HG03439 (cell line): ENCODE measurements around the gene DNAJC4.
"Not testable (repeated sequence)": the region's sequence is repeated elsewhere in the genome, so short reads cannot be mapped to it uniquely, and the experiment has no call there.

Experiments
- ATAC-seq: cut with Tn5 transposase; IDR thresholded peaks from one replicate; pipeline ENCODE4 v1.9.1; 2021; ENCODE audit warnings: mild to moderate bottlenecking, moderate library complexity; ENCODE audit not compliant: unreplicated experiment

DNAJC4 gene

DNA sequence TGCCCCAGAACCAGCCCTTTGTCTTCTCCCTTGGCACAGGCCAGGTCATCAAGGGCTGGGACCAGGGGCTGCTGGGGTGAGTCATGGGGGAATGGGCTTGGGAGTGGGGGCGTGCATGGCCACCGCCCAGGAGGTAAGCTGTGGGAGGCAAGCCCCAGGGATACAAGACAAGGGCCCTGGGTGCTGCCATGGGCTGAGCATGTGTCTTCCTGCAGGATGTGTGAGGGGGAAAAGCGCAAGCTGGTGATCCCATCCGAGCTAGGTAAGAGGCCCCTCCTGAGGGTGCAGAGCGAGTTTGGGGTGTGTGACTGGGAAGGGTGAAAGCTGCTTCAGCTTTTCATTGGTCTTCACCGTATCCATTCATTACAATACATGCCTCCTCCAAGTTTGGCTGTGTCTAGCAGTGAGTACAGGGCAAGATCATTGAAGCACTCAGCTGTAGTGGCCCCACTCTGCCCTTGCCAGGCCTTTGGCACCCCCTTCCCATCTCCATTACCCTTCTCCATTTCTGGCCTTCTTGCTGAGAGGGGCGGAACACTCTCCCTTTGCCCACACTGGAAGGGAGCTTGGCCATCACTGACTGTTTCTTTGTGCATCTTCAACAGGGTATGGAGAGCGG is 13.0 kb downstream of the DNAJC4 start:
- ATAC-seq, result no peak

DNA sequence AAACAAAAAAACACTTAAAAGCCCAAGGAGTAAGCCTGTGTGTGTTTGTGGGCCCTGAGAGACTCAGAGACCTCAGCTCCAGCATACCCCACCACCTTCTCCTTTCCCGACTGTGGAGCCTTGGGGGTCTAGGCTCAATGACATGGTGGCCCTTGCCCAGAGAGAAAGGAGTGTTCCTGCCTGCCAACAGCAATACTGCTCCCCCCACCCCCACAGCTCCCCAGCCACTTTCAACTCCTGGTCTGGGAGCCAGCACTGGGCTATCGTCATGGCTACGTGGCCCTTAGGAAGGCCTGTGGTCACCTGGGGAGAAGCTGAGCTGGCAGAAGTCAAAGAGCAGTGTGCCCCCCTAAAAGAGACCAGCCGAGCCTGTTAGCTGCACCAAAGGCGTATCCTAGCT is 13.8 kb downstream of the DNAJC4 start:
- ATAC-seq, result no peak

DNA sequence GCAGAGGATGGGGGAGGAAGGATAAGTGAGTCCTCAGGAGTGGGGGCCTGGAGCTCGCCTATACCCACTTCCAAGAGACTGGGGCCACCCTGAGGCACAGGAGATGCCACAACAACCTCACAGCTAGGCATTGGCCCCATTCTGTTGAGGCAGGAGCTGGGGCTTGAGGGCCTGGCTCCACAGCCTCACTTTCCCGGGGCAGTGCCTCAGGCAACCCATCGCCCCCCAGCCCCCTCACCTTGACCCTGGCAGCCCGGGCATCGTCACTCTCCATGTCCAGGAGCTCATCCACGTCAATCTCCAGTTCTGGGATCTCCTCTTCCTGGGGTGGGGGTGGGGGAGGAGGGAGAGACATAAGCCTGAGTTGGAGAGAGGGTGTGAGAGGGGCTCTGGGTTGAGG is 14.6 kb downstream of the DNAJC4 start:
- no peak for ATAC-seq

DNA sequence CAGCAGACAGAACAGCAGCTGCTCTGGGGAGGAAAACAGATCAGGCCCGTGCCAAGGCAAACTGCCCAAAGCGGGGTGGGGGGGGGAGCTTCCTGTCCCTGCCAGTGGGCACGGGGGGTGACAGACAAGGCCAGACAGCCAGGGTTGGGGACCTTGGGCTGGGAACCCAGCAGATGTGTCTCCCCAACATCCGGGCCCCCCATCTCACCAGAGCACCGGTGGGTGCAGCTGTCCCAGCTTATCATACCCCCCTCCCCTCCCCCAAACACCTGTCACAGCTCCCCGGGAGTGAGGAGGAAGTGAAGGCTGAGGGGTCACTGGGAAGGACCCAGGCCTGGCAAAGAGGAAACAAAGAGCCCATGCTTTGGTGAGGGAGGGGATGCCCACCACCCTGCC is 15.1 kb downstream of the DNAJC4 start:
- no peak for ATAC-seq

DNA sequence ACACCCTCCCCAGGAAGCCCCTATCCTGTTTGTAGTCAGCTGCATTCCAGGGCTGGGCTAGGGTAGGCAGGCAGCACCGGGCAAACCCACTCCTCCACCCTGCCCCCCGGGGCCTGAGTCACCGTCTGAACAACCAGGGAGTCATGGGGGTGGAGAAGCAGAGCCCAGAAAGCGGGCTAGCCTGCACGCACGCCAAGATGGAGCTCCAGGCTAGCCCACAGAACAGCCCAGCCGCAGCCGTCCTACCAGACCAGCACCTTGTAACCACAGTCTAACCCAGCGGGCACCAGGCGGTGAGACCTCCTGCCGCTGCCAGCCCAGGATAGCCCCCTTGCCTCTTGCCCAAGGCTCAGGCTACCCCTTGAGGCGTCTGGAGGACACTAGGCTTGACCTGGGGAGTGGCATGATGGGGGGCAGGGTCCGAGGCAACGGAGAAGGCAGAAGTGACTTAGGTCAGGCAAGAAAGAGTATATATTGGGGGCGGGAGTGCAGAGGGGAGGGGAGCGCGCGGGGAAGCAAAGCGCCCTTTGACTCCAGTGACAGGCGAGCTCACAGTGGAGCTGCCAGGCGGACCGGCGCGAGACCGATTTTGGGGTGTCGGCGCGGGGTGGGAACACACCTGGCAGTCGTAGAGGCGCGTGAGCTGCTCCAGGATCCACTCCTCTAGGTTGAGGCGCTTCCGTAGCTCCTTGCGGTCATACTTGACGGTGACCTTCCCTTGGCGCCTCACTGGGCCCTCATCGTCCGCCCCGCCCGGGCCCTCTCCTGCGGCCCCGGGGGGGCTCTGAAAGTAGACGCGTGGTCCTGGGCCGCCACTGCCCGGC is 15.7 kb downstream of the DNAJC4 start:
- no peak for ATAC-seq

DNA sequence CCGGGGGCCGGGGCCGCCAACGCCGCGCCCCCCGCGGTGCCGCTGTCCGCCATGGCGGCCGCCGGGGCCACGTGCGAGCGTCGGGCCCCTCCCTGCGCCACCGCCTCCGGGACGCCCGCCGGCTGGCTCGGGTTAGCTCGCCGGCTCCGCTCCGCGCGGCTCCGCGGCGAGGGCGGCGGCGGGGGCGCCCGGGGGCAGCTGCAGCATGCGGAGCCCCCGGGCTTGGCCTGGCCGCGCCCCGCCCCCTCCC is 16.2 kb downstream of the DNAJC4 start:
- ATAC-seq, result not testable (repeated sequence)

DNA sequence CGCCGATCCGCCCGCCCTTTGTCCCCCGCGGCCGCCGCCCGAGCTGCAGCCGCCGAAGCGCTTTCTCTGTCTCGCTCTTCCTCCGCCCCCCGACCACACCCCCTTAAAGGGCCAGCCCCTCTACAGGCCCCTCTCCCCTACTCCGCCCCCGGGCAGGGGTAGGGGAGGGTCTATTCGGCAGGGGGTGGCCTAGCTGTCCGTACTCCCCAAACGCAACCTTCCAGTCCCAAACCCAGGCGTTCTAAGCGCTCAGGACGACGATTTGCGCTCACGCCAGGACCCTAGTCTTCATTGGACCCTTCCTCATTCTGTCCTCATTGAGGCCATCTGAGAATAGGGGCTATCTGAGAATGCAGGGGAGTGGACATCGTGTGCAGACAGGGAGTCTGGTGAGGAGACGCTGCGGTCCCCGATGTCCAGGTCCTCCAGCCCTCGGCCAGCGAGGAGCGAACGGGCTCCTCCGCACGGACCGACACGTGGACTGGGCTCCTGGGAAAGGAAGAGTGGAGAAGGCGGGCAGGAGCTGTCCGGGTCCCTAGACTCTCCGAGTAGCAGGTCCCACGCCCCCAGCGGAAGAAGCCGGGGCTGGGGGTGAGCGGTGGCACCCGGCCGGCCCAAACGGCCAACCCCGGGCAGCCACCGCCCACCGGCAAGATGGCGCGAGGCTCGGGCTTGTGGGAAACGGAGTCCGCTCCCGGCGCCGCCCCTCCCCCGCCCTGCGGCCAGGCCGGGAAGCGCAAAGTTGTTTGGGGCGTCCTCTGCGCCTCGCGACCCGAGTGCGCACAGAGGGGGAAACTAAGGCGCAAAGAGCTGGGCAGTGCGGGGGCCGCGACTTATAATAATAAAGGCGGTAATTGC is 16.8 kb downstream of the DNAJC4 start, which contains the start of gene PPP1R14B:
TSS of gene PPP1R14B (minus strand) at position 73 of the 858 bp plus-strand sequence. CDS start 270 bp downstream, outside the sequence.
- ATAC-seq, result no peak

DNA sequence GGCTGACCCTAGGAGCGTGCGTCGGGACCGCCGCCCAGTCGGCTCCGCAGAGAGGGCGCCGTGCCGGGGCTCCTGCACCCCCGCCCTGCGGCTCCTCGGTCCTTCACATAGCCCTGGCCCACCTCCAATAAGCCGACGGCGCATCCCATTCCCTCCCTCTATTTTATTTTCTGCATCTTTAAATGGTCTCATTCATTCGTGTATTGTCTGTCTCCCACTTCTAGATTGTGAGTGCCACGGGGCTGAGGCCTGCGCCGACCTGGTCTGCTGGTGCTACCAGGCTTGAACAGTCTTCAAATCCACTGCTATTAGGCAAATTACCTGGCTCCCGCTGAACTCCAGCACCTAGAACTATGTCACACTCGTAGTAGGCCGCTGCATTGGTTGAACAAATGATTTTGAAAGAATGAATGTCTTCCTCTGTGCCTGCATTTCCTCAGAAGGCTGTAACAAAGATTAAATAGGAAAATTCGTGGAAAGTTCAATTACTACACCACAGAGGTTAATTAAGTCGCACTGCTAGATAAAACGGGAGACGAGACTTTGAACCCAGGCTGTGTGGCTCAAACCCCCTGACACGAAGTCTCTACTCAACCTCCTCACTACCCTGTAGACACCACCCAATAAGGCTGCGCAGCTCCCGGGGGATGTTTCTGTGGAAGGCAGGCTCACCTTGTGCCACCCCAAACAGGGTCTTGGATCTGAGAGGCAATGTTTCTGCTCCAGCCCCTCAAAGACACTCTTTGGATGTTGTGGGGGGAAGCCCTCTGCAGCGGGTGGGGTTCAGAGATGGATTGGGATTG is 17.6 kb downstream of the DNAJC4 start:
- ATAC-seq, result no peak

DNA sequence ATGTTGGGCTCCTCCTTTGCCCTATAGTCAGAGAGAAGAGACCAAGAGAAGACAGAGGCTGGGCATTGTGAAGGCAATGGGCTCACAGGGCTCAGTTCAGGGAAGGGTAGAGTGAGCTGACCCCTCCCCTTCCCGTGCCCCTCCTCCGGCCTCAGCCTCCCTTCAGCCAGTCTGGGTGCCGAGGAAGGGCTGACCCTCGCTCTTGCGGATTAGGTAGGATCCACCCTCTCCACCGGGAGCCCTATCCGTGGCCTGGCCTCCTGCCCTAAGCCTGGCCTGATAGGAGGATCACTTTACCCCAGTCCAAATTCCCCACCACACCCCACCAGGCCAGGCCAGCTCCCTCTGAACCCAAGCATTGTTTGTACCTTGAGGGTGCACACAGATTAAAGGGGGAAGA is 18.2 kb downstream of the DNAJC4 start:
- ATAC-seq, result no peak

DNA sequence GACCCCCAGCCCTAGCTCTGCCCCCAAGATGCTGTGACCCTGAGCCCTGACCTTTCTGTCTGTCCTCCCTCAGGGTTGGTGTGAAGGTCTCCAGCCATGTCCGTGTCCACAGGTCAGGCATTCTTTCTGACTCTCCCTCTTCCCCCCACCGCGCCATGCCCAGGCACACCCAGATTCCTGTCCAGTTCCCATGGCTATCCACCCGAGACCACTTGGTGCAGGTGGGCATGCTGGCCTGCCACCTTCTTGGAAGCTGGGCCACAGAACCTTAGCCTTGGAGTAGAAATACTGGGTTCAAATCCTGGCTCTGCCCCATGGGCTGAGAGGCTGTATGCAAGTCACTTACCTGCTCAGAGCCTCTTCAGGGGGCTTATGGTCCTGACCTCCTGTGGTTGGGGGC is 18.7 kb downstream of the DNAJC4 start:
- ATAC-seq, result no peak

DNA sequence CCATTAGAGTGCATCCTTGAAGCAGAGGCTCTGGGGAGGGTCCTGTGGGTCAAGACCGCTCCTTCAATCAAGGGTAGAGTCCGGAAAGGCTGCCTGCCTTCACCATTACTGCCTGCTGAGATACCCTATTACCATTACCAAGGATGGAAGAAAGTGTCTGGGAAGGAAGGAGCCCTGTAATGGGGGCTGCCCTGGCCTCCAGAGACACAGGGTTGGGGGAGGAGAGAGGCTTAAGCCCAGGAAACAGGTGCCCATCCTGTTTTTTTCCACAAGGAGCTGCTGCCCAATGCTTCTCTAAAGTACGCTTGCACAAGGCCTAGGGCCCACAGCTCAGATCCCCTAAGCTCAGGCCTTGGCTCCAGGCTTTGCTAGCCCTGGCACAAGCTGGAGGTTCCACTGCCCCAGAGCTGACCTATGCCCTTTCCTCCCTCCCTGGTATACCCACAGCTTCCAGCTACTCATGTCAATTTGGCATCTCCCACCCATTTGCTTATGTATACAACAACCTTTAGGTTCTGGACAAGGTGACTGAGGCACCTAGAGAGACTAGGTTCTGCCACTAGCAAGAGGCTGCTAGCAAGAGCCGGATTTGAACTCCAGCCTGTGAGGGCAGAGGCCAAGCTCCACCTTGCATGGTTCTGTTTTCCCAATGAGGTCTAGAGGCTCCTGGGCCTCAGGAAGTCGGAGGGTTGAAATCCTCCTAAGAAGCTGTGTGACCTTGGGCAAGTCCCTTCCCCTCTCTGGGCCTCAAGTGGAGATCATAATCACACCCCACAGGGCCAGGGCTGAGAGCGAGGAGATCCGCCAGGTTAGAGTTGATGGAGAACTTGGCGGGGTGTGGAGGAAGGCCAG is 19.4 kb downstream of the DNAJC4 start:
- no peak for ATAC-seq

DNA sequence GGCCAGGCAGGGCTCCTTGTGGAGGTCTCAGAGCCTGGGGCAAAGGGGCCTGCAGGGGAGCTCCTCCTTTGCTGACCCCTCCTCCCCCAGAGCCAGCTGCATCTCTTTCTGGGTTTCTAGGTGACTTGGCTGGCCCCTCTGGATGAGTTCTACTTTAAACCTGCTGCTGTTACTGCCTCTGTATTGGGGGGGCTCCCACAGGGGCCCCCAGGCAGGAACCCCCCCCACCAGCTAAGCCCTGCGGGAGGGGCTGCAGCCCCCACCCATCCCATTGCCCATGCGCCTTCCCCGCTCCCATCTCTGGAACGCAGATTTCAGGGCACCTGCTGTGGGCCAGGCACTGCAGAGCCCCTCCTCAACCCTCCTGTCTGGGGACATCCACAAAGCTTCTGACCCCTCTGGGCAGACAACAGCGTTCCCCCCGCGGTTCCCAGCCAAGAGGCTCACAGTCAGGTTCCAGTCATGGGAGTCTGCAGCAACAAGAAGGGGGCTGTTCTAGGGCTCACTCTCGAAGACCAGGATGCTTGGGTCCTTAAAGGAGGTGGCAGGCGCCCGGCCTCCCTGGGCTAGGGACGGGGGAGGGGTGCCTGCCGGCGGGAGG is 20.2 kb downstream of the DNAJC4 start:
- no peak for ATAC-seq

DNA sequence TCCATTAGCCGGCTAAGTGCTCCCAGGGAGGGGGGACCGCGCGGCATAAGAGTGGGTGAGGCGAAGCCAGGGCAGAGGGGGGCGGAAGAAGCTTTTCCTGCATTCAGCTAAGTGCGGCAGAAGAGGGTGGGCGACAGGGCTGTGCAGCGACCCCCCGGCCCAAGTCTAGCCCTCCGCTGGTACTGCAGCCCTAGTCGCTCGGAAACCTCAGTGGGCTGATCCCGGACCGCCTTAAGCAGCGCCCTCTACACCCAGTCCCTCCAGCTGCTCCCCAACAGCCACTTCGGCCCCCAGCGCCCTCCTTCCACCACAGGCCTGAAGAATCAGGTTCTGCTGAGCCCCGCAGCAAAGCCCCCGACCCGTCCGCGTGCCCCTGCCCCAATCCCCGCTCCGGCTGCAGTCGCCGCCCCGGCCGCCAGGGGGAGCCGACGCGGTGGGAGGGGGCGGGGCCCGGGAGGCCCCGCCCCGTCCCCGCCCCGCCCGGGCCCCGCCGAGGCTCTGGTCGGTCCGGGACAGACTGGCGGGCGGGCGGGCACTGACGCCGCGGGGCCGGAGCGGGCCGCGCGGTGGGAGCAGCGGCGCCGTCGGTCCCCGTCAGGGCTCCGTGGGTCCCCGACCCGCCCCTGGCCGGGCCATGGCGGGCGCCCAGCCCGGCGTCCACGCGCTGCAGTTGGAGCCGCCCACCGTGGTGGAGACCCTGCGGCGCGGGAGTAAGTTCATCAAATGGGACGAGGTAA is 20.8 kb downstream of the DNAJC4 start, which contains the start of gene PLCB3:
TSS of gene PLCB3 (plus strand) at position 515 of the 737 bp plus-strand sequence. CDS start at position 635, 120 bp downstream.
- ATAC-seq, result no peak

DNA sequence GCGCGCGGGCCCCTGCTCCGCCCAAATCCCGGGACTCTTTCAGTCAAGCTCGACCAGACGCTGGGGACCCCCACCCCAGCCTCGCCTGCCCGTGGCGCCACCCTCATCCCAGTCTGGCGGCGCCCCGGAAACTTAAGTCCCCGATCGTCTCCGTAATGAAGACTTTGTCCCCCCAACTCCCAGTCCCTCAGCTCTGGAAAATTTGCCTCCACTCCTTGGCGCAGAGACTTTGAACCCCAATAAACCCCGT is 21.3 kb downstream of the DNAJC4 start:
- no peak for ATAC-seq

DNA sequence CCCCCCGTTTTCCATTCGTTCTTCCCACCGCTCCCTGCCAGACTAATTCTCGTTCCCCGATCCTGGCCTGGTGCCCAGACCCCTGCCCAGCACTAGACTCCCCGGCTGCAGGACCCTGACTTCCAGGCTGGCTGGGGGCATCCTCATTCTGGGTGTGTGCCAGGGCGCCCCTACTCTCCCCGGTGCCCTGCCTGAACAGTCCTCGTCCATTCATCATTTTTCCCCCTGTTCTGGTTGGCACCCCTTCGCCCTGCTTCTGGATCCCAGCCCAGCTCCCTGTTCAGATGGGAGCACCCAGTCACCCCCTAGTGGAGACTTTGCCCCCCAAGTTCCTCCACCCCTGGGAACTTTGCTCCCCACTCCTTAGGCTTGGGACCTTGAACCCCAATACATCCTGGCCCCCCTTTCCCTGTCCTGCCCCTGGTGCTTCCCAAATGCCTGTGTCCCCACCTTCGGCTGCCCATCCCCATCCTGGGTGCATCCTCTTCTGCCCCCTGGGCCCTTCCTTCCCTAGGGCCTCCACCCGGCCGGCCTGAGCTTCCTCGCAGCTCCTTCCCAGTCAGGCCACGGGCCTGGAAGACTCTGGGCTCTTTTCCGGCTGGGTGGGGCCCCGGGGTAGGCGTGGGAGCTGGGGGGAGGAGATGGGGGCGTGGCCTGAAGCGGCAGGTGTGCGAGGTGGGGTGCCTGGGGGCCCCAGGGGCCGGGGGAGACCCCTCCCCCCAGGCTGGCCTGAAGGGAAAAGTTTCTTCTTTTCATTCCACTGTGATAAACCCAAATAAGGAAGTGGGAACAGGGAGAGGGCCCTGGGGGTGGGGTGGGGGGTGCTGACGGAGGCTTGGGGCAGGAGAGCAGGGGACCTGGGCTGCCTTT is 21.9 kb downstream of the DNAJC4 start:
- ATAC-seq, result no peak

DNA sequence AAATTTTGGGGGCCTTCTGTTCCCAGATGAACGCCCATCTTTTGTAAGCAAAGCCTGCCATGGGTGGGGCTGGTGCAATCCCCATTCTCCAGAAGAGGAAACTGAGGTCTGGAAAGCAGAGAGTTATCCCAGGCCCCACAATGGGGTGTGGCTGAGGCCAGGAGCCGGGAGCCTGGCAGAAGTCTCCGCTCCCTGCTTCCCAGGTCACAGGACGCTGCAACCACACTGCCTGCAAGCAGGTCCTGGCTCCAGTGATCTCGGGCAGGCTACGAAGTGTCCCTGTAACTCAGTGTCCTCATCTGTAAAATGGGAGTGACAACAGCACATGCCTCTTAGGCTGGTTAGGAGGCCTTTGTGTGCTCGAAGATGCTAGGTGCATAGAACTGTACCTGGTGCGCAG is 22.7 kb downstream of the DNAJC4 start:
- no peak for ATAC-seq

DNA sequence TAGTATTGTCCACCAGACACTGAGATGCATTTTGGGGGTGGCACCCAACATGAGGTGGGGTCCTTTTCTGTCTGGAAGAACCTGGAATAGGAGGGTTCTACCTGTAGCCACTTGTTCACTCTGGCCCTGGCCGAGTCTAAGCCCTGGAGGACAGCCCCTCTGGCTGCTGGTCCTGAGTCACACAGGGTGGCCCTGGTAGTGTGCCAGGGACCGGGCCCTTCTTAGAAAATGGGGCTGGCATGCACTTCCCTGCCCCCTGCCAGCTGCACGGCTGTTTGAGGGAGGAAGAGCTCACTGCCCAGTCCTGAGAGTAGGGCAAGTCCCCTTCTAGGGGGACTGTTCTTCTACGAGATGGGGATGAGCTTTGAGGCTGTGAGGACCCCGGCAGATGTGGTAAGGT is 23.1 kb downstream of the DNAJC4 start:
- no peak for ATAC-seq

DNA sequence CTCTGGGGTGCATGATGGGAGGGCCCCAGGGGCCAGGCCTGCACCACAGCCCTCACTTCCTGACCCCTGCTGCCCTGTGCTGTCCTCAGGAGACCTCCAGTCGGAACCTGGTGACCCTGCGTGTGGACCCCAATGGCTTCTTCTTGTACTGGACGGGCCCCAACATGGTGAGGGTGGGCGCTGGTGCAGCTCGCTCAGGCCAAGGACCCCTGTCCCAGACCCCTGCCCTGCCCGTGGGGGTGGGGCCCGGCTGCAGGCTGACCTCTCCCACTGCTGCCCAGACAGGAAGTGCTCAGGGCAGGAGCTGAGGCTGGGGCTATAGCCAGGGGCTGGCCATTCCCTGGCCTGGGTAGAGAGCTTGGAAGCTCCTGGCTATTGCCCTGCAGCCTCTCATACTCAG is 24.0 kb downstream of the DNAJC4 start:
- no peak for ATAC-seq
